Fibroblast of lung (primary cell): ENCODE data around the gene CD160.

ENCODE experiments used
- EZH2 ChIP-seq: IDR thresholded peaks from 2 replicates; pipeline ENCODE4 v1.5.1; 2012; ENCODE audit warnings: low read length, control low read depth, mild to moderate bottlenecking; ENCODE audit errors: missing control alignments
- TF ChIP-seq, protein P1 (sequence below), 2 donors: IDR thresholded peaks in 1 of 2; conservative IDR thresholded peaks in 1 of 2; 1 replicate in 1 of 2; 2 replicates in 1 of 2; pipeline ENCODE4 v1.5.1; 2011 to 2012; ENCODE audit warnings: low read length in 2 of 2, control low read depth in 1 of 2, inconsistent platforms in 1 of 2, low read depth in 1 of 2, mild to moderate bottlenecking in 1 of 2

DNA sequence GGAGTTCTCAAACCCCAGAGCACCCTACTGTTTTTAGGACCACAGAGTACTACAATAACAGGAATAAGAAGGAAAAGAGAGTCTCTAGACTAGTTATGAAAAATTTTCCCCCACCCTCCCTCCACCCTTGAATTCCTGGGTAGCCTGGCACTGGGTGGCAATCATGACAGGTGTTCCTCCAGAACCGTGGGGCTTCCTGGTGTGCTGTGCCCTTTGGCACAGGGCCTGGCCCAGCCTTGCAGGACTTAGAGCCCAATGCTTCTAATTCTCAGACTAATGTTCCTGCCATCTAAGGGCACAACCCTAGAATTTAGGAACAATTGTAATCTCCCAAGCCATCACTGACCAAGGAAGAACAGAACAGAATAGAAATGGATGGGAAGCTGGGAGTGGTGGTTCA, 1.5 kb upstream of the CD160 start:
- TF ChIP-seq EZH2, result no peak
- TF ChIP-seq, protein P1, sequence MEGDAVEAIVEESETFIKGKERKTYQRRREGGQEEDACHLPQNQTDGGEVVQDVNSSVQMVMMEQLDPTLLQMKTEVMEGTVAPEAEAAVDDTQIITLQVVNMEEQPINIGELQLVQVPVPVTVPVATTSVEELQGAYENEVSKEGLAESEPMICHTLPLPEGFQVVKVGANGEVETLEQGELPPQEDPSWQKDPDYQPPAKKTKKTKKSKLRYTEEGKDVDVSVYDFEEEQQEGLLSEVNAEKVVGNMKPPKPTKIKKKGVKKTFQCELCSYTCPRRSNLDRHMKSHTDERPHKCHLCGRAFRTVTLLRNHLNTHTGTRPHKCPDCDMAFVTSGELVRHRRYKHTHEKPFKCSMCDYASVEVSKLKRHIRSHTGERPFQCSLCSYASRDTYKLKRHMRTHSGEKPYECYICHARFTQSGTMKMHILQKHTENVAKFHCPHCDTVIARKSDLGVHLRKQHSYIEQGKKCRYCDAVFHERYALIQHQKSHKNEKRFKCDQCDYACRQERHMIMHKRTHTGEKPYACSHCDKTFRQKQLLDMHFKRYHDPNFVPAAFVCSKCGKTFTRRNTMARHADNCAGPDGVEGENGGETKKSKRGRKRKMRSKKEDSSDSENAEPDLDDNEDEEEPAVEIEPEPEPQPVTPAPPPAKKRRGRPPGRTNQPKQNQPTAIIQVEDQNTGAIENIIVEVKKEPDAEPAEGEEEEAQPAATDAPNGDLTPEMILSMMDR (conservative IDR thresholded peaks at IDR 0.05 in 1 of 2, IDR thresholded peaks at IDR 0.05 in 1 of 2; ENCODE audit: low read depth in 1 of 2, low read length in 2 of 2), result no peak
